Spleen (tissue), 11 donors: Measurements from ENCODE around the gene CALHM4. TPM values are rescaled to one million over a fixed set of nuclear protein-coding genes. Genes with fewer than 3 reads are reported as not detected.

Source experiments
- DNase-seq: peaks from one replicate; pipeline ENCODE4 v3.0.0-alpha.2; 2020
- H3K27ac ChIP-seq, 8 donors: fragments of 200-600 bp; sonication (generic) in 7 of 8; 1 replicate in 4 of 8; 2 replicates in 4 of 8; pipeline versions ENCODE4 v1.5.0 to v1.8.0; 2016 to 2021; ENCODE audit warnings: inconsistent platforms in 4 of 8, mild to moderate bottlenecking in 4 of 8, moderate library complexity in 1 of 8
- H3K27me3 ChIP-seq, 7 donors: fragments of 200-600 bp; sonication (generic) in 6 of 7; replicated peaks in 1 of 7; 1 replicate in 4 of 7; 2 replicates in 3 of 7; pipeline versions ENCODE4 v1.5.0 to v1.8.0; 2016 to 2021; ENCODE audit warnings: inconsistent platforms in 3 of 7, mild to moderate bottlenecking in 1 of 7
- H3K36me3 ChIP-seq, 6 donors: fragments of 200-600 bp; sonication (generic) in 5 of 6; 1 replicate in 4 of 6; 2 replicates in 2 of 6; pipeline versions ENCODE4 v1.5.0 to v1.8.0; 2016 to 2021; ENCODE audit warnings: inconsistent platforms in 2 of 6
- H3K4me1 ChIP-seq, 6 donors: fragments of 200-600 bp; sonication (generic) in 5 of 6; 1 replicate in 3 of 6; 2 replicates in 3 of 6; pipeline versions ENCODE4 v1.5.0 to v1.8.0; 2016 to 2021; ENCODE audit warnings: inconsistent platforms in 3 of 6
- H3K4me3 ChIP-seq, 8 donors: fragments of 200-600 bp; sonication (generic) in 7 of 8; 1 replicate in 4 of 8; 2 replicates in 4 of 8; pipeline versions ENCODE4 v1.5.0 to v1.8.0; 2016 to 2021; ENCODE audit warnings: inconsistent platforms in 4 of 8, mild to moderate bottlenecking in 4 of 8, moderate library complexity in 2 of 8
- H3K9me3 ChIP-seq, 8 donors: fragments of 200-600 bp; sonication (generic) in 7 of 8; 1 replicate in 4 of 8; 2 replicates in 4 of 8; pipeline versions ENCODE4 v1.5.0 to v1.8.0; 2016 to 2021; ENCODE audit warnings: inconsistent platforms in 4 of 8
- CTCF ChIP-seq, 11 experiments: fragments of 200-600 bp in 7 of 11; fragments of 450-650 bp in 4 of 11; sonication (generic) in 4 of 11; IDR thresholded peaks in 8 of 11; conservative IDR thresholded peaks in 3 of 11; 1 replicate in 7 of 11; 2 replicates in 4 of 11; pipeline versions ENCODE4 v1.4.0 to v1.8.0; 2016 to 2021; ENCODE audit warnings: antibody characterized with exemption in 11 of 11, inconsistent platforms in 4 of 11, mild to moderate bottlenecking in 1 of 11
- POLR2A ChIP-seq, 3 donors: fragments of 450-650 bp; IDR thresholded peaks; one replicate each; pipeline ENCODE4 v1.5.1; 2017; ENCODE audit warnings: antibody characterized with exemption in 3 of 3, mild to moderate bottlenecking in 1 of 3
- POLR2AphosphoS5 ChIP-seq, 3 donors: sonication (generic); formaldehyde crosslinking; IDR thresholded peaks; one replicate each; pipeline ENCODE4 v1.5.1; 2017; ENCODE audit warnings: antibody characterized with exemption in 3 of 3
- WGBS, 5 donors: extraction: QIAGEN DNeasy Blood & Tissue Kit in 3 of 5; methylation state at CpG; one replicate each; pipeline versions ENCODE4 v1.1.5 to v1.1.7; 2013 to 2018; 5-methylcytosine and 5-hydroxymethylcytosine counted together
- intact Hi-C: fragments of 100-400 bp; cut with DNase I; formaldehyde crosslinking; loops from one replicate; pipeline ENCODE4 v1.15.0; 2023; ENCODE audit warnings: low total_unique reads
- polyA plus RNA-seq, 3 donors: library from polyadenylated mRNA; stranded (reverse); fragments of 200-250 nt; gene quantifications; one replicate each; pipeline ENCODE4 v1.2.1, GENCODE V29; 2013
- total RNA-seq, 7 donors: library from RNA; depleted of rRNA in 3 of 7; stranded (reverse); fragments of >200 nt in 3 of 7; fragmentation: NEBNext Ultra II Directional in 4 of 7; extraction: Animal tissue kit (Norgen Biotek cat#: 25700) in 4 of 7; gene quantifications; one replicate each; pipeline versions ENCODE4 v1.1.0 to v1.2.1, GENCODE V29; 2016 to 2021
- donor health status: healthy with polysubstance abuse.
- donor health status: DM: no; HTN: no; CAD: no; lungs with moderate emphysema.
- donor health status: DM: no; HTN: no; CAD: no.
- donor health status: Bipolar disorder and iron deficiency.
- donor health status: healthy.
- donor health status: DM: no; HTN: no; CAD: no.
- donor health status: DM: yes; HTN: yes; CAD: no.

Gene CALHM4
- total and polyA plus RNA-seq, 10 donors: not detected

- H3K9me3 ChIP-seq: no peaks in the 10 kb centered on the region
- intact Hi-C loops: no loop called here
- no peak for DNase-seq
- H3K4me3 ChIP-seq: no peak overlapping the region
- WGBS, 5 donors: 60 to 79% (median 77%) methylated on average over 5 of the region's 5 CpGs
- H3K27me3 ChIP-seq: peaks cover 0 to 4% (median 0%) of the 10 kb centered on the region in 7 donors
- H3K27ac ChIP-seq: peak overlapping the region in 1 of 8 donors; percentile 6
- no peaks in the 10 kb centered on the region for H3K36me3 ChIP-seq
- TF ChIP-seq CTCF (IDR thresholded peaks at IDR 0.05 in 8 of 11, conservative IDR thresholded peaks at IDR 0.05 in 3 of 11): no peak
- TF ChIP-seq POLR2A (IDR thresholded peaks at IDR 0.05): no peak
- peak in 1 of 3 donors; percentile 29 for TF ChIP-seq POLR2AphosphoS5 (IDR thresholded peaks at IDR 0.05)
- peaks cover 0 to 9% (median 5%) of the 10 kb centered on the region in 6 donors for H3K4me1 ChIP-seq
Measured at GRCh38 chr6:116557893-116558292, 4.3 kb downstream of the CALHM4 start.

- H3K4me3 ChIP-seq: no peak overlapping the region
- DNase-seq: no peak
- no peaks in the 10 kb centered on the region for H3K36me3 ChIP-seq
- no peak for TF ChIP-seq CTCF (IDR thresholded peaks at IDR 0.05 in 8 of 11, conservative IDR thresholded peaks at IDR 0.05 in 3 of 11)
- TF ChIP-seq POLR2AphosphoS5 (IDR thresholded peaks at IDR 0.05): no peak
- no peak for TF ChIP-seq POLR2A (IDR thresholded peaks at IDR 0.05)
- H3K9me3 ChIP-seq: no peaks in the 10 kb centered on the region
- WGBS, 5 donors: 77 to 97% (median 88%) methylated on average over 2 of the region's 2 CpGs
- H3K27ac ChIP-seq: no peak overlapping the region
- intact Hi-C loops: no loop called here
- H3K4me1 ChIP-seq: peaks cover 0 to 12% (median 5%) of the 10 kb centered on the region in 6 donors
- peaks cover 0 to 15% (median 0%) of the 10 kb centered on the region in 7 donors for H3K27me3 ChIP-seq
Measured at GRCh38 chr6:116560130-116560529, 6.6 kb downstream of the CALHM4 start.

- peak; percentile 80 for DNase-seq
- TF ChIP-seq POLR2AphosphoS5 (IDR thresholded peaks at IDR 0.05) (no peak), CTCF (IDR thresholded peaks at IDR 0.05 in 8 of 11, conservative IDR thresholded peaks at IDR 0.05 in 3 of 11) (peak; percentile 78 to 96 (median 93))
- intact Hi-C loops: no loop called here
- Histone ChIP-seq H3K4me1 (peaks cover 0 to 12% (median 5%) of the 10 kb centered on the region in 6 donors), H3K9me3 (no peaks in the 10 kb centered on the region), H3K27ac (no peak overlapping the region), H3K27me3 (peaks cover 0 to 20% (median 0%) of the 10 kb centered on the region in 7 donors), H3K36me3 (no peaks in the 10 kb centered on the region), H3K4me3 (peak overlapping the region in 1 of 8 donors; percentile 40)
- 49 to 55% (median 55%) methylated on average over 9 of the region's 9 CpGs for WGBS, 5 donors
Measured at GRCh38 chr6:116561377-116562018, 7.9 kb downstream of the CALHM4 start.

GRCh38 chr6:116562019-116562403 is 8.5 kb downstream of the CALHM4 start:
- no peak for TF ChIP-seq CTCF (IDR thresholded peaks at IDR 0.05 in 8 of 11, conservative IDR thresholded peaks at IDR 0.05 in 3 of 11)
- TF ChIP-seq POLR2A (IDR thresholded peaks at IDR 0.05): no peak
- no peak for TF ChIP-seq POLR2AphosphoS5 (IDR thresholded peaks at IDR 0.05)
- intact Hi-C loops: no loop called here
- Histone ChIP-seq H3K27me3 (peaks cover 0 to 20% (median 0%) of the 10 kb centered on the region in 7 donors), H3K36me3 (no peaks in the 10 kb centered on the region), H3K4me1 (peaks cover 0 to 12% (median 5%) of the 10 kb centered on the region in 6 donors), H3K27ac (peak overlapping the region in 1 of 8 donors; percentile 20), H3K9me3 (no peaks in the 10 kb centered on the region), H3K4me3 (no peak overlapping the region)
- no peak for DNase-seq
- WGBS, 5 donors: 90 to 98% (median 96%) methylated on average over 4 of the region's 4 CpGs
